PC-9 (cell line): ENCODE measurements around the gene ARHGAP6. TPM values are rescaled to one million over a fixed set of nuclear protein-coding genes. Genes with fewer than 3 reads are reported as not detected.

Experiments used
- BruUV-seq: library from RNA; stranded (reverse); fragments of 400-500 nt; replicated peaks from 2 replicates; lab custom pipeline; 2021; lab: Mats Ljungman, UMichigan
- CTCF ChIA-PET: fragments of 300-600 bp; sonication (Branson Sonifier 250); formaldehyde crosslinking; loops from one replicate; lab custom pipeline; 2022; ENCODE audit warnings: antibody characterized with exemption; lab: Charles Lee
- POLR2A ChIA-PET: fragments of 300-600 bp; sonication (Branson Sonifier 250); formaldehyde crosslinking; loops from one replicate; lab custom pipeline; 2022; ENCODE audit warnings: antibody characterized with exemption; ENCODE audit not compliant: unreplicated experiment; lab: Charles Lee
- DNase-seq, 2 experiments: peaks; one replicate each; pipeline versions ENCODE4 v3.0.0 to v3.0.0-alpha.2; 2015 to 2022; ENCODE audit warnings: mixed read lengths in 1 of 2
- H2AFZ ChIP-seq: fragments of 200-600 bp; sonication (generic); 2 replicates; pipeline ENCODE4 v1.8.1; 2017; ENCODE audit warnings: antibody characterized with exemption
- H3F3A ChIP-seq: fragments of 200-600 bp; sonication (generic); 2 replicates; pipeline ENCODE4 v1.8.1; 2017; ENCODE audit warnings: antibody characterized with exemption, mild to moderate bottlenecking, low read depth; ENCODE audit not compliant: insufficient read depth
- H3K27ac ChIP-seq: fragments of 200-600 bp; sonication (generic); 2 replicates; pipeline ENCODE4 v1.6.1; 2016; ENCODE audit warnings: mixed run types
- H3K27me3 ChIP-seq: fragments of 200-600 bp; sonication (generic); 2 replicates; pipeline ENCODE4 v1.6.1; 2016; ENCODE audit warnings: low read depth, mixed run types; ENCODE audit not compliant: insufficient read depth
- H3K36me3 ChIP-seq: fragments of 200-600 bp; sonication (generic); 2 replicates; pipeline ENCODE4 v1.6.1; 2016; ENCODE audit warnings: low read depth, mixed run types
- H3K4me1 ChIP-seq: fragments of 200-600 bp; sonication (generic); replicated peaks from 2 replicates; pipeline ENCODE4 v1.6.1; 2016; ENCODE audit warnings: mixed run types; ENCODE audit not compliant: insufficient read depth
- H3K4me2 ChIP-seq: fragments of 200-600 bp; sonication (generic); 2 replicates; pipeline ENCODE4 v1.6.1; 2017; ENCODE audit warnings: mixed run types
- H3K4me3 ChIP-seq: fragments of 200-600 bp; sonication (generic); 2 replicates; pipeline ENCODE4 v1.6.1; 2016; ENCODE audit warnings: mixed run types
- H3K79me2 ChIP-seq: fragments of 200-600 bp; sonication (generic); 2 replicates; pipeline ENCODE4 v1.6.1; 2017; ENCODE audit warnings: low read depth, mixed run types
- H3K9me2 ChIP-seq: fragments of 200-600 bp; sonication (generic); 2 replicates; pipeline ENCODE4 v1.8.1; 2017; ENCODE audit warnings: mild to moderate bottlenecking; ENCODE audit not compliant: insufficient read depth
- H3K9me3 ChIP-seq: fragments of 200-600 bp; sonication (generic); 2 replicates; pipeline ENCODE4 v1.8.1; 2016; ENCODE audit warnings: low read depth; ENCODE audit not compliant: insufficient read depth
- H4K20me1 ChIP-seq: fragments of 200-600 bp; sonication (generic); 2 replicates; pipeline ENCODE4 v1.8.1; 2017; ENCODE audit not compliant: insufficient read depth
- CTCF ChIP-seq: fragments of 200-600 bp; sonication (generic); conservative IDR thresholded peaks from 2 replicates; pipeline ENCODE4 v1.6.1; 2017; ENCODE audit warnings: mixed run types, antibody characterized with exemption, mild to moderate bottlenecking, moderate library complexity
- EZH2 ChIP-seq: fragments of 200-600 bp; sonication (generic); IDR thresholded peaks from 2 replicates; pipeline ENCODE4 v1.8.0; 2017; ENCODE audit warnings: antibody characterized with exemption, low read depth
- intact Hi-C: fragments of 100-400 bp; cut with micrococcal nuclease; formaldehyde crosslinking; loops from one replicate; pipeline ENCODE4 v1.10.0; 2022; ENCODE audit not compliant: unreplicated experiment
- total RNA-seq: library from RNA; stranded (reverse); gene quantifications from 2 replicates; pipeline ENCODE4 v1.2.3, GENCODE V29; 2021

The ARHGAP6 gene
- total RNA-seq, 1 experiment from 2014 or later, result not detected

GRCh38 chrX:11577603-11578002 lies 88.1 kb downstream of the ARHGAP6 start:
- no peaks in the 10 kb centered on the region for H3K9me2 ChIP-seq
- no peaks in the 10 kb centered on the region for H3F3A ChIP-seq
- no peaks in the 10 kb centered on the region for H3K79me2 ChIP-seq
- H3K4me1 ChIP-seq, result no peaks in the 10 kb centered on the region
- H4K20me1 ChIP-seq, result no peaks in the 10 kb centered on the region
- TF ChIP-seq CTCF (no peak), EZH2 (no peak)
- H3K4me3 ChIP-seq, result no peak overlapping the region
- no peaks in the 10 kb centered on the region for H3K9me3 ChIP-seq
- BruUV-seq, result no TSS peak
- no peaks in the 10 kb centered on the region for H3K36me3 ChIP-seq
- H3K27me3 ChIP-seq, result no peaks in the 10 kb centered on the region
- ChIA-PET CTCF (no interaction called here), POLR2A (no interaction called here)
- intact Hi-C loops, result no loop called here
- no peak for DNase-seq
- H3K27ac ChIP-seq, result no peak overlapping the region
- no peak overlapping the region for H2AFZ ChIP-seq
- H3K4me2 ChIP-seq, result no peak overlapping the region

- H3F3A ChIP-seq, result no peaks in the 10 kb centered on the region
- ChIA-PET POLR2A (no interaction called here), CTCF (no interaction called here)
- no peaks in the 10 kb centered on the region for H3K4me1 ChIP-seq
- H3K27me3 ChIP-seq, result no peaks in the 10 kb centered on the region
- no TSS peak for BruUV-seq
- H3K9me3 ChIP-seq, result no peaks in the 10 kb centered on the region
- no peak for DNase-seq
- H3K4me2 ChIP-seq, result no peak overlapping the region
- H4K20me1 ChIP-seq, result no peaks in the 10 kb centered on the region
- no peaks in the 10 kb centered on the region for H3K36me3 ChIP-seq
- H2AFZ ChIP-seq, result no peak overlapping the region
- no peak overlapping the region for H3K27ac ChIP-seq
- H3K9me2 ChIP-seq, result no peaks in the 10 kb centered on the region
- no peak overlapping the region for H3K4me3 ChIP-seq
- TF ChIP-seq EZH2 (no peak), CTCF (no peak)
- H3K79me2 ChIP-seq, result no peaks in the 10 kb centered on the region
- intact Hi-C loops, result no loop called here
Measured at GRCh38 chrX:11575332-11575731, 90.4 kb downstream of the ARHGAP6 start.

- H3K36me3 ChIP-seq, result no peaks in the 10 kb centered on the region
- intact Hi-C loops, result no loop called here
- H3K27me3 ChIP-seq, result no peaks in the 10 kb centered on the region
- H4K20me1 ChIP-seq, result no peaks in the 10 kb centered on the region
- TF ChIP-seq CTCF, result no peak
- TF ChIP-seq EZH2, result no peak
- H3K9me2 ChIP-seq, result no peaks in the 10 kb centered on the region
- no TSS peak for BruUV-seq
- no peak overlapping the region for H3K4me2 ChIP-seq
- no peak overlapping the region for H3K4me3 ChIP-seq
- CTCF ChIA-PET, result interaction anchor here (0.6 to 0.7 kb wide), 2 partner anchors 189 to 1591 kb away, joined by 3 to 4 read pairs; no protein-coding TSS in a partner anchor
- no peak for DNase-seq
- H2AFZ ChIP-seq, result no peak overlapping the region
- H3K27ac ChIP-seq, result no peak overlapping the region
- H3K4me1 ChIP-seq, result no peaks in the 10 kb centered on the region
- no peaks in the 10 kb centered on the region for H3F3A ChIP-seq
- POLR2A ChIA-PET, result no interaction called here
- no peaks in the 10 kb centered on the region for H3K9me3 ChIP-seq
- no peaks in the 10 kb centered on the region for H3K79me2 ChIP-seq
Measured at GRCh38 chrX:11567528-11568220, 98.0 kb downstream of the ARHGAP6 start.
